ENCODE results near the gene MUSTN1.

- TF ChIP-seq POLR2A (IDR thresholded peaks at IDR 0.05) (no peak), CTCF (IDR thresholded peaks at IDR 0.05) (no peak)
Observed at GRCh38 chr3:52819936-52820335, 14.9 kb downstream of the MUSTN1 start.

Measured in lower leg skin (tissue), 3 donors.